ENCODE results near the gene F2. TPM values are rescaled to one million over a fixed set of nuclear protein-coding genes. Genes with fewer than 3 reads are reported as not detected.
A peak's percentile ranks its signal among the peaks of the same experiment; 100 is the strongest.

F2 gene
- total RNA-seq, 6 experiments from 2014 or later: 825 to 1,339 (median 1,089) TPM

DNA sequence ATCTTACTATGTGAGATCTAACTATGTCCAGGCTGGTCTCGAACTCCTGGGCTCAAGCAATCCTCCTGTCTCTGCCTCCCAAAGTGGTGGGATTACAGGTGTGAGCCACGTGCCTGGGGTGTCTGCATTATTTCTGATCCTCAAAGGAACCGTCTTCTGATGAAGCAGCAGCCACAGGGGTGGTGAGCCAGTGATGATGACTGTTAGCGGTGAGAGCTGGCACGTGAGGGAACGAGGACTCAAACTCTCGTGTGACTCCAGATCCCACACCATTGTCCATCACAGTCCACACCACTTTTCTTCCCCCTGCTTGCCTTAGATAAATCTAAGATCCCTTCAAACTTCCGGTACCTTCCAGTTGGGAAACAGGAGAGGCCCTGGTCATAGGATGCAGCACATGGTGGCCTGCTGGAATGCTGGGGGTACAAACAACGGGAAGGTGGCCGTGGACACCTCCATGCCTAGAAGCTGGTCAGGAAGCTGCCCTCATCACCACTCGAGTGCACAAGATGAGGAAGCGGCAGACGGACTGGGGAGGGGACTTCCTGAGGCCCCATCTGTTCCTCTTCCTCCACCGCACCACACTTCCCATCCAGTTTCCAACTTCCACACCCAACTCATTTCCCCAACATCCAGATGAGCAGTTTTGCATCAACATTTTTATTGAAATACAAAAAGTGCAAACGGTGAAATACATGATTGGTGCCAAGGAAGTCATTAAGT, 42.4 kb upstream of the F2 start:
- WGBS (ENCODE audit: insufficient coverage, low coverage, low lambda C conversion rate, missing lambda C conversion rate): 72% methylated on average over 15 of the region's 15 CpGs
- DNase-seq: peak in 2 of 3 donors; percentile 37 to 65
- intact Hi-C loops (cut with DNase I): no loop called here
- no peak for ATAC-seq
- Histone ChIP-seq H3K36me3 (peaks cover 3 to 56% (median 28%) of the 10 kb centered on the region in 4 donors), H3K27me3 (no peaks in the 10 kb centered on the region), H3K9me3 (no peaks in the 10 kb centered on the region), H3K4me3 (no peak overlapping the region), H3K4me1 (peaks cover 2 to 31% (median 17%) of the 10 kb centered on the region in 4 donors), H3K27ac (peak overlapping the region in 2 of 3 donors; percentile 74 to 93)
- TF ChIP-seq, protein P1, sequence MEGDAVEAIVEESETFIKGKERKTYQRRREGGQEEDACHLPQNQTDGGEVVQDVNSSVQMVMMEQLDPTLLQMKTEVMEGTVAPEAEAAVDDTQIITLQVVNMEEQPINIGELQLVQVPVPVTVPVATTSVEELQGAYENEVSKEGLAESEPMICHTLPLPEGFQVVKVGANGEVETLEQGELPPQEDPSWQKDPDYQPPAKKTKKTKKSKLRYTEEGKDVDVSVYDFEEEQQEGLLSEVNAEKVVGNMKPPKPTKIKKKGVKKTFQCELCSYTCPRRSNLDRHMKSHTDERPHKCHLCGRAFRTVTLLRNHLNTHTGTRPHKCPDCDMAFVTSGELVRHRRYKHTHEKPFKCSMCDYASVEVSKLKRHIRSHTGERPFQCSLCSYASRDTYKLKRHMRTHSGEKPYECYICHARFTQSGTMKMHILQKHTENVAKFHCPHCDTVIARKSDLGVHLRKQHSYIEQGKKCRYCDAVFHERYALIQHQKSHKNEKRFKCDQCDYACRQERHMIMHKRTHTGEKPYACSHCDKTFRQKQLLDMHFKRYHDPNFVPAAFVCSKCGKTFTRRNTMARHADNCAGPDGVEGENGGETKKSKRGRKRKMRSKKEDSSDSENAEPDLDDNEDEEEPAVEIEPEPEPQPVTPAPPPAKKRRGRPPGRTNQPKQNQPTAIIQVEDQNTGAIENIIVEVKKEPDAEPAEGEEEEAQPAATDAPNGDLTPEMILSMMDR (IDR thresholded peaks at IDR 0.05): no peak
- TF ChIP-seq POLR2A (IDR thresholded peaks at IDR 0.05): no peak

DNA sequence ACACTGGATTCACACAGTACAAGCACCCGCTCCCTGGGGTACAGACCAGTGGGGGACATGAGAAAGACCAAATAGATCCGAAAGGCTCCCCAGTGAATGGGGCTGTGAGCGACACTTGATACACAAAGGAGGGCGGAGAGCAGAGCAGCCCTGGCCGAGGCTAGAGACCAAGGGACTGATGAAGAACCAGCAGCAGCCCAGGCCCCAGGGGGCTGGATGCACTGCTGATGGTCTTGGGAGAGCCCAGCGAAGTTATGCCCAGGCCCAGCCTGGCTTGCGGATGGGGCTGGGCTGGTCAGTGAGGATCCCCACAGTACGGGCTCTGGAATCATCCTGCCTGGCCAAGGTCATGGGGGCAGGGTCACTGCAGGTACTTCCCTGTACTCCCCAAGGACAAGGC, 41.8 kb upstream of the F2 start:
- Histone ChIP-seq H3K36me3 (peaks cover 3 to 57% (median 23%) of the 10 kb centered on the region in 4 donors), H3K27me3 (no peaks in the 10 kb centered on the region), H3K9me3 (no peaks in the 10 kb centered on the region), H3K4me1 (peaks cover 2 to 31% (median 17%) of the 10 kb centered on the region in 4 donors), H3K27ac (no peak overlapping the region), H3K4me3 (no peak overlapping the region)
- peak in 1 of 3 donors; percentile 47 for DNase-seq
- no peak for TF ChIP-seq POLR2A (IDR thresholded peaks at IDR 0.05)
- TF ChIP-seq, protein P1 (IDR thresholded peaks at IDR 0.05): no peak
- intact Hi-C loops (cut with DNase I): no loop called here
- 67% methylated on average over 3 of the region's 8 CpGs for WGBS (ENCODE audit: insufficient coverage, low coverage, low lambda C conversion rate, missing lambda C conversion rate)
- ATAC-seq: no peak

DNA sequence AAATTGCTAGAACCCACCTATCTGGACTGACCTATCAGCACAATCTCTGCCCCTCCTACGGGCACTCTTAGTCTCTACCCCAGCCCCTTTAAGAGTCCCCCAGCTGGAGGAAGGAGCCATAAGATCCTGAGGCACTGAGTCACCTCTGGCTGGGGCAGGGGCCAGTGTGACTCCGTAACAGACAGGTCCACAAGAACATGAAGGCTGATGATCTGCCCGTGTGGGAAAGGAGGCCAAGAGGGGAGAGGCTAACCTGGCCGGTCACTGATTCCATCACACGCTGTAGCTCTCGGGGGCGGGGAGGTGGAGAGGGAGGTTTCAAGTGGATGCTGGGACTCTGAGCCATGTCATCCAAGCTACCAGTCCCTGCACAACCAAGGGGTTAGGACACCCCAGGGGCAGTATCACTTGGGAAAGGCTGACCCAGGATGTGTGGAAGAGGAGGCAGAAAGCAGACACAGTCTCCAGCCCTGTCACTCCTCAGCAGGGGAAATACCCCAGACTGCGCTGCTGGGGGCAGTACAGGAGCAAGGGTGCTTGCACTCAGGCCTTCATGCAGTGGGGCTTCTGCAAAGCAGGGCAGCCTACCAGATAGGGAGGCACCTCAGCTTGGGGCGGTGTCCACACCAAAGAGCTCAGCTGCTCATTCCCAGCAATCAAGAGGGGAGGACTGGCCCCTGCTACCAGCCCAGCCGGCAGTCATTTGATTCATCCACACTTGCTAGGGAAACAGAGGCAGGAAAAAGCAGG, 40.8 kb upstream of the F2 start:
- Histone ChIP-seq H3K9me3 (no peaks in the 10 kb centered on the region), H3K4me3 (no peak overlapping the region), H3K36me3 (peaks cover 3 to 50% (median 23%) of the 10 kb centered on the region in 4 donors), H3K4me1 (peaks cover 2 to 31% (median 17%) of the 10 kb centered on the region in 4 donors), H3K27me3 (no peaks in the 10 kb centered on the region), H3K27ac (no peak overlapping the region)
- WGBS (ENCODE audit: insufficient coverage, low coverage, low lambda C conversion rate, missing lambda C conversion rate): 100% methylated on average over 1 of the region's 10 CpGs
- ATAC-seq (no peak), DNase-seq (peak in 1 of 3 donors; percentile 27)
- no peak for TF ChIP-seq POLR2A (IDR thresholded peaks at IDR 0.05)
- TF ChIP-seq, protein P1 (IDR thresholded peaks at IDR 0.05): no peak
- intact Hi-C loops (cut with DNase I): no loop called here

DNA sequence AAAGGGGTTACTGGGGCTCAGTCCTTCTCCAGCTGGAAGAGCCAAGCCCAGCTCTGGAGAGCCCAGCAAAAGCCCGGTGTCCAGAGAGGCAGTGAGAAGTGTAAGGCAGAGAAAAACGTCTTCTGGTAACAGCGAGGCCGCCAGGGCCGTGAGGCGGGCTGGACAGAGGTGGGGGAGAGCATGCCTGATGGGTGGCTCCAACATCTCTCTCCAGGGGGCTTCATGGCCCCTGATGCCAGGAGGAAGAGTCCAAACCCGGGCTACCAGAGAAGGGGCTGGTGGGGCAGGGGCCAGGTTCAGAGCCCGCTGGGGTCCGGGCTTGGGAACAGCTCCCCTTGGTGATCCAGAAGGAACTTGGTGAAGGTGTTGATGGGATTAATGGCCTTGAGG, 40.3 kb upstream of the F2 start:
- intact Hi-C loops (cut with DNase I): no loop called here
- H3K27me3 ChIP-seq: no peaks in the 10 kb centered on the region
- no peak overlapping the region for H3K4me3 ChIP-seq
- H3K4me1 ChIP-seq: peaks cover 2 to 29% (median 17%) of the 10 kb centered on the region in 4 donors
- no peak overlapping the region for H3K27ac ChIP-seq
- no CpG with 5 or more reads among the region's 9 CpGs for WGBS (ENCODE audit: insufficient coverage, low coverage, low lambda C conversion rate, missing lambda C conversion rate)
- TF ChIP-seq, protein P1 (IDR thresholded peaks at IDR 0.05): no peak
- TF ChIP-seq POLR2A (IDR thresholded peaks at IDR 0.05): no peak
- H3K9me3 ChIP-seq: no peaks in the 10 kb centered on the region
- peak in 1 of 3 donors; percentile 43 for DNase-seq
- H3K36me3 ChIP-seq: peaks cover 3 to 47% (median 20%) of the 10 kb centered on the region in 4 donors
- no peak for ATAC-seq
